ENCODE measurements around the gene RSBN1L. TPM values are rescaled to one million over a fixed set of nuclear protein-coding genes. Genes with fewer than 3 reads are reported as not detected.

Gene RSBN1L
- total and polyA plus RNA-seq, 2 donors (not counting 3 experiments of a cell fraction or from before 2014, with no cell fraction given): 3.0 to 13.1 TPM

DNA sequence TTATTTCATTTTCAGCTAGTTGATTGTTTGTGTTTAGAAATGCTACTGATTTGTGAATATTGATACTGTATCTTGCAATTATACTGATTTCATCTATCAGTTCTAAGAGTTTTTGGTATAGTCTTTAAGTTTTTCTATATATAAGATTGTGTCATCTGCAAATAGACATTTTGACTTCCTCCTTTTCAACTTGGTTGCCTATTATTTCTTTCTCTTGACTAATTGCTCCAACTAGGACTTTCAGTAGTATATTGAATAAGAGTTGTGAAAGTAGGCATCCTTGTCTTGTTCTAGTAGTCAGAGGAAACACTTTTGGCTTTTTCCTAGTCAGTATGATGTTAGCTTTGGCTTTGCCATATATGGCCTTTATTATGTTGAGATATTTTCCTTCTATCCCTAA is 122.8 kb downstream of the RSBN1L start:
- DNase-seq (ENCODE audit: low read depth, low spot score) (no peak), FAIRE-seq (no peak)
- Histone ChIP-seq H3K4me3 (replicated peaks in 1 of 3; ENCODE audit: insufficient read depth in 1 of 3, low read depth in 1 of 3, low read length in 3 of 3) (no peak overlapping the region), H3K27ac (ENCODE audit: insufficient read depth, low read depth, low read length) (no peak overlapping the region), H3K79me2 (ENCODE audit: control insufficient read depth, insufficient read depth, low read length) (peaks cover 22% of the 10 kb centered on the region), H3K27me3 (ENCODE audit: control insufficient read depth in 2 of 2, insufficient read depth in 2 of 2, low read length in 2 of 2) (no peaks in the 10 kb centered on the region), H3K9ac (replicated peaks; ENCODE audit: extremely low read depth, insufficient read depth, low read length) (no peak overlapping the region), H3K9me3 (replicated peaks; ENCODE audit: control insufficient read depth, insufficient read depth, low read length) (peaks cover 2% of the 10 kb centered on the region), H3K4me2 (ENCODE audit: insufficient read depth, low read length) (no peak overlapping the region), H4K20me1 (replicated peaks; ENCODE audit: control insufficient read depth, extremely low read depth, insufficient read depth, low read length) (no peaks in the 10 kb centered on the region), H3K4me1 (ENCODE audit: control insufficient read depth, extremely low read depth, insufficient read depth, low read length) (no peaks in the 10 kb centered on the region), H3K9me1 (replicated peaks; ENCODE audit: control insufficient read depth, extremely low read depth, insufficient read depth, low read length) (no peaks in the 10 kb centered on the region), H2AFZ (ENCODE audit: low read depth, low read length) (no peak overlapping the region), H3K36me3 (ENCODE audit: control insufficient read depth in 2 of 2, extremely low read depth in 1 of 2, insufficient read depth in 2 of 2, low read length in 2 of 2) (no peaks in the 10 kb centered on the region)
- BruUV-seq (replicated peaks): no TSS peak
- no peak for TF ChIP-seq MYC (IDR thresholded peaks at IDR 0.05; ENCODE audit: low read depth, low read length)
- TF ChIP-seq, protein P1, sequence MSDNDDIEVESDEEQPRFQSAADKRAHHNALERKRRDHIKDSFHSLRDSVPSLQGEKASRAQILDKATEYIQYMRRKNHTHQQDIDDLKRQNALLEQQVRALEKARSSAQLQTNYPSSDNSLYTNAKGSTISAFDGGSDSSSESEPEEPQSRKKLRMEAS (IDR thresholded peaks at IDR 0.05; ENCODE audit: insufficient read depth, insufficient read length): no peak
- TF ChIP-seq GATA2 (IDR thresholded peaks at IDR 0.05; ENCODE audit: insufficient read depth, insufficient read length, low read depth, low read length): no peak
- TF ChIP-seq JUN (IDR thresholded peaks at IDR 0.05; ENCODE audit: borderline replicate concordance, insufficient read depth, insufficient read length, low read depth): no peak
- TF ChIP-seq POLR2A (IDR thresholded peaks at IDR 0.05; ENCODE audit: low read depth, low read length): no peak
- no peak for TF ChIP-seq POLR2AphosphoS5 (IDR thresholded peaks at IDR 0.05; ENCODE audit: insufficient read depth, low read depth, low read length)
- TF ChIP-seq, protein P2, sequence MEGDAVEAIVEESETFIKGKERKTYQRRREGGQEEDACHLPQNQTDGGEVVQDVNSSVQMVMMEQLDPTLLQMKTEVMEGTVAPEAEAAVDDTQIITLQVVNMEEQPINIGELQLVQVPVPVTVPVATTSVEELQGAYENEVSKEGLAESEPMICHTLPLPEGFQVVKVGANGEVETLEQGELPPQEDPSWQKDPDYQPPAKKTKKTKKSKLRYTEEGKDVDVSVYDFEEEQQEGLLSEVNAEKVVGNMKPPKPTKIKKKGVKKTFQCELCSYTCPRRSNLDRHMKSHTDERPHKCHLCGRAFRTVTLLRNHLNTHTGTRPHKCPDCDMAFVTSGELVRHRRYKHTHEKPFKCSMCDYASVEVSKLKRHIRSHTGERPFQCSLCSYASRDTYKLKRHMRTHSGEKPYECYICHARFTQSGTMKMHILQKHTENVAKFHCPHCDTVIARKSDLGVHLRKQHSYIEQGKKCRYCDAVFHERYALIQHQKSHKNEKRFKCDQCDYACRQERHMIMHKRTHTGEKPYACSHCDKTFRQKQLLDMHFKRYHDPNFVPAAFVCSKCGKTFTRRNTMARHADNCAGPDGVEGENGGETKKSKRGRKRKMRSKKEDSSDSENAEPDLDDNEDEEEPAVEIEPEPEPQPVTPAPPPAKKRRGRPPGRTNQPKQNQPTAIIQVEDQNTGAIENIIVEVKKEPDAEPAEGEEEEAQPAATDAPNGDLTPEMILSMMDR (IDR thresholded peaks at IDR 0.05; ENCODE audit: extremely low read depth in 1 of 2, insufficient read depth in 1 of 2, low read depth in 1 of 2, low read length in 2 of 2): no peak
- no peak for TF ChIP-seq FOS (IDR thresholded peaks at IDR 0.05; ENCODE audit: borderline replicate concordance, insufficient read depth, low read length)
- no peak for TF ChIP-seq EZH2 (IDR thresholded peaks at IDR 0.05; ENCODE audit: borderline replicate concordance, low read depth, low read length, severe bottlenecking)
- CTCF ChIA-PET: no interaction called here
- intact Hi-C loops (cut with micrococcal nuclease) (no loop called here), dilution Hi-C loops (cut with MboI; ENCODE audit: extremely low pct_ligation_motif_present, low sequenced_read_pairs) (no loop called here)
- POLR2A ChIA-PET: no interaction called here
